Thoracic aorta (tissue), 2 donors: ENCODE data around the gene NLRC5. TPM values are rescaled to one million over a fixed set of nuclear protein-coding genes. Genes with fewer than 3 reads are reported as not detected.
A peak's percentile ranks its signal among the peaks of the same experiment; 100 is the strongest.

Experiments
- ATAC-seq: fragments of 150-250 bp; one replicate; pipeline ENCODE4 v1.8.0; 2017; ENCODE audit warnings: low read depth; ENCODE audit not compliant: insufficient number of reproducible peaks, low FRiP score
- DNase-seq: peaks from one replicate; pipeline ENCODE4 v3.0.0-alpha.2; 2020; ENCODE audit warnings: low spot score
- H3K27ac ChIP-seq, 2 donors: fragments of 200-600 bp; sonication (generic); 1 replicate in 1 of 2; 2 replicates in 1 of 2; pipeline ENCODE4 v1.5.1; 2016; ENCODE audit warnings: mild to moderate bottlenecking in 2 of 2, moderate library complexity in 2 of 2
- H3K27me3 ChIP-seq: fragments of 200-600 bp; sonication (generic); replicated peaks from 2 replicates; pipeline ENCODE4 v1.6.0; 2016; ENCODE audit warnings: mild to moderate bottlenecking; ENCODE audit not compliant: insufficient read depth
- H3K36me3 ChIP-seq: fragments of 200-600 bp; sonication (generic); one replicate; pipeline ENCODE4 v1.5.1; 2016
- H3K4me1 ChIP-seq, 2 donors: fragments of 200-600 bp; sonication (generic); 1 replicate in 1 of 2; 2 replicates in 1 of 2; pipeline versions ENCODE4 v1.5.1 to v1.6.0; 2016; ENCODE audit warnings: low read depth in 2 of 2, mild to moderate bottlenecking in 1 of 2; ENCODE audit not compliant: control insufficient read depth in 1 of 2
- H3K4me3 ChIP-seq: fragments of 200-600 bp; sonication (generic); 2 replicates; pipeline ENCODE4 v1.5.1; 2016; ENCODE audit warnings: mild to moderate bottlenecking
- H3K9me3 ChIP-seq: fragments of 200-600 bp; sonication (generic); 2 replicates; pipeline ENCODE4 v1.5.1; 2016
- total RNA-seq, 2 donors: library from RNA; depleted of rRNA; stranded (reverse); fragments of >200 nt; gene quantifications; one replicate each; pipeline versions ENCODE4 v1.1.0 to v1.2.3, GENCODE V29; 2016
- TF ChIP-seq, protein P1 (sequence below): fragments of 200-600 bp; sonication (generic); IDR thresholded peaks from one replicate; pipeline ENCODE4 v1.5.1; 2019; ENCODE audit warnings: antibody characterized with exemption

NLRC5 gene
- total RNA-seq, 2 donors from 2014 or later: 51.0 to 54.4 TPM

DNA sequence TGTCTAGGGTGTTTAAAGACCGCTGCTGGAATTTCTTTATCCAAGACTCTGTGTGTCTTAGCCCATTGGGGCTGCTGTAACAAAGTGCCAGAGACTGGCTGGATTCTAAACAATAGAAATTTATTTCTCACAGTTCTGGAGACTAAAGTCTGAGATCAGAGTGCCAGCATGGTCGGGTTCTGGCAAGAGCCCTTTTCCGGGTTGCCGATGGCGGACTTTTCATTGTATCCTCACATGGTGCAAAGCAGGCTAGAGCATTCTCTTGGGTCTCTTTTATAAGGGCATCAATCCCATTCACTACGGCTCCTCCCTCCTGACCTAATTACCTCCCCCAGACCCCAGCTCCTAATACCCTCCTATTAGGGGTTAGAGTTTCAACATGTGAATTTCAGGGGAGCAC lies 9.5 kb downstream of the NLRC5 start:
- Histone ChIP-seq H3K9me3 (no peaks in the 10 kb centered on the region), H3K4me1 (peaks cover 10 to 21% of the 10 kb centered on the region in 2 donors), H3K27me3 (no peaks in the 10 kb centered on the region), H3K27ac (peak overlapping the region in 1 of 2 donors; percentile 65), H3K4me3 (no peak overlapping the region), H3K36me3 (no peaks in the 10 kb centered on the region)
- DNase-seq (no peak), ATAC-seq (no peak)
- TF ChIP-seq, protein P1, sequence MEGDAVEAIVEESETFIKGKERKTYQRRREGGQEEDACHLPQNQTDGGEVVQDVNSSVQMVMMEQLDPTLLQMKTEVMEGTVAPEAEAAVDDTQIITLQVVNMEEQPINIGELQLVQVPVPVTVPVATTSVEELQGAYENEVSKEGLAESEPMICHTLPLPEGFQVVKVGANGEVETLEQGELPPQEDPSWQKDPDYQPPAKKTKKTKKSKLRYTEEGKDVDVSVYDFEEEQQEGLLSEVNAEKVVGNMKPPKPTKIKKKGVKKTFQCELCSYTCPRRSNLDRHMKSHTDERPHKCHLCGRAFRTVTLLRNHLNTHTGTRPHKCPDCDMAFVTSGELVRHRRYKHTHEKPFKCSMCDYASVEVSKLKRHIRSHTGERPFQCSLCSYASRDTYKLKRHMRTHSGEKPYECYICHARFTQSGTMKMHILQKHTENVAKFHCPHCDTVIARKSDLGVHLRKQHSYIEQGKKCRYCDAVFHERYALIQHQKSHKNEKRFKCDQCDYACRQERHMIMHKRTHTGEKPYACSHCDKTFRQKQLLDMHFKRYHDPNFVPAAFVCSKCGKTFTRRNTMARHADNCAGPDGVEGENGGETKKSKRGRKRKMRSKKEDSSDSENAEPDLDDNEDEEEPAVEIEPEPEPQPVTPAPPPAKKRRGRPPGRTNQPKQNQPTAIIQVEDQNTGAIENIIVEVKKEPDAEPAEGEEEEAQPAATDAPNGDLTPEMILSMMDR: no peak

DNA sequence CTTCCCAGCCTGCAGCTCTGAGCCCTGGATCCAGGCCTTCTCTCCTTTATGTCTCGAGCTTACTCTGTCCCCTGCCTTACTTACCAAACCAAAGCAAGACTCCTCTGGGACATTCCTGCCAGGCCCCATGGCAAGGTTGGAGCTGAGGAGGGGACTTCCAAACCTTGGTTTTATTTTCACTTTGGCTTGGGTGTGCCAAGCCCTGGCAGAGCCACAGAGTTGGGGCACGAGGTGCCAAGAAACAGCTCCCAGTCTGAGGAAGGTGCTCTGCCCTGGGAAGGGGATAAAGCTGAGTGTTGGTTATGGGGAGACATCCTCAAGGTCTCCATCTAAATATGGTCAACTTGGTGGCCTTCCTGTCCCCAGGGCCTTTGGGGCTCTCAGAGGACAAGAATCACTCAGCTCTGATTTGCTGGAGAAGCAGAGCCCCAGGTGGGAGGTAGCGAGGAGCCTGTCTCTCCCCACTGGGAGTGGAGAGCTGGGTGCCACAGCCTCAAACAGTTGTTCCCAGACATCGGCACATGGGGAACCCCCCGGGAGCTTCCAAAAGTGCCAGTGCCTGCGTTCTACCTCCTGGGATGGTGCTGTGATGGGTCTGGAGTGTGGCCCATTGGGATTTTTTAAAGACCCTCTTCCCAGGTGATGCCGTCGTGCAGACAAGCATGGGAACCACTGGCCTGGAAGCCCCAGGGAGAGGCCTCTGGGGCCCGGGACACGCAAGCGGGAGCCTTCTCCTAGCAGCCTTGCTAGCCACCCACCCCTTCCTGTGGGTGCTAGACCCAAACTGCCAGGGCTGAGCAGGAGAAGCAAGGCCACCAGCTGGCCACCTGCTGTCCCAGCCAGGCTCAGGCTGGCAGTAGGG lies 10.3 kb downstream of the NLRC5 start:
- peak overlapping the region in 1 of 2 donors; percentile 65 for H3K27ac ChIP-seq
- DNase-seq (no peak), ATAC-seq (no peak)
- no peaks in the 10 kb centered on the region for H3K27me3 ChIP-seq
- peaks cover 10 to 21% of the 10 kb centered on the region in 2 donors for H3K4me1 ChIP-seq
- H3K36me3 ChIP-seq: no peaks in the 10 kb centered on the region
- TF ChIP-seq, protein P1: no peak
- H3K4me3 ChIP-seq: no peak overlapping the region
- no peaks in the 10 kb centered on the region for H3K9me3 ChIP-seq

DNA sequence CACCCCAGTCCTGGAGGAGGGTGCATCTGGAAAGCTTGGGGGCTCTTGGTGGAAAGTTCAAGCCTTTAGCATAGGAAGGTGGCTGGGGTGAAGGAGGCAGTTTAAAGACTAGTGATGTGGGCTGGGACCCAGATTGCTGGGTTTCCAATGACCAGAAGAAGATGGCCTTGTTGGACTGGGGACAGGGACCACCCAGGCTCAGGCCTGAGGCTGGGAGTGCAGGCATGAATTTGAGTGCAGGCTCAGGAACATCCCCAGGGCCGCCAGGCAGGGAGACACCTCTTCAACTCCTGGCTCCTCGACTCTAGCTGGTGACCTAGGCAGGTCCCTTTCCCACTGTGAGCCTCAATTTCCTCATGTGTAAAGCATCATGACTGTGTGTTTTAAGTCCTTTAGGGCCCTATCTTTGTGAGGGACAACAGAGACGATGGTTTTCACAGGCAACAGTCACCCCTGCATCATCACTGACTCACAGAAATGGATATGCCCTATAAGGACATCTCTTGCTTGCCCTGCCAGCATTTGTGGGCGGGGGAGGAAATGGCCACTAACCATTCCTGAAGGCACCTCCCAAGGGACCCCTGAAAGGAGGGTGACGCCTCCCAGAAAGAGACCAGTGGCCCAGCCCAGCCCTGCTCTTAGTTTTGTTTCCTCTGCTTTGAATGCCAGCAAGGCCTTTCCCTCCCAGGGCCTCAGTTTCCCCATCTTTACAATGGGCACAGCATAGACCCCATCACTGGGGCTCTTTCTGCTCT lies 11.1 kb downstream of the NLRC5 start:
- Histone ChIP-seq H3K27ac (peak overlapping the region; percentile 50 to 65), H3K9me3 (no peaks in the 10 kb centered on the region), H3K4me3 (no peak overlapping the region), H3K27me3 (no peaks in the 10 kb centered on the region), H3K36me3 (no peaks in the 10 kb centered on the region), H3K4me1 (peaks cover 10 to 21% of the 10 kb centered on the region in 2 donors)
- ATAC-seq (peak; percentile 37), DNase-seq (peak; percentile 70)
- TF ChIP-seq, protein P1: no peak

DNA sequence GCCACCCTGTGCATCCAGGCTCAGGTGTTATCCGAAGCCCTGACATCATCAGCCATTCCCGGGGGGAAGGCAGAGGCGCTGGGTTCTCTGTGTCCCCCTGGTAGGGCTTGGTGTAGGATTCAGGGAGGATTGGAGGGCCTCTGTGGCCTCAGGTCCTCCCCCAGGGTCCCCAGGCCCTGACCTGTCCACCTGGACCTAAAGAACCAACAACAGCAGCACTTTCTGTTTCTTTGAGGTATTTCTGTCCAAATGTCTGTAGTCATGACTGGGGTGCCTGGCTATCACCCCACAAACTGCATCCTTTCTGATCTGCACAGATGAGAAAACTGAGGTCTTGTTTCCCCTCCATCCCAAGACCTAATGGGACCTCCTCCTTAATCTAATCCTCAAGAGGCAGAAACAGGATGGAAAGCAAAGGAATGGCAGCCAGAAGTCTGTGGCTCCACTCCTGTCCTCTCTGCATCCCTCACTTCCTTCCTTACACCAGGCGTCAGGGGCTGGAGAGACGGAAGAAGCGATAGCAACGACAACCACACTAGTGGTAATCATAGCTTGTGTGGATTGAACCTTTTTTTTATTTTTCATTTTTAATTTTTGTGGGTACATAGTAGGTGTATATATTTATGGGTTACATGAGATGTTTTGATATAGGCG lies 11.8 kb downstream of the NLRC5 start:
- DNase-seq (no peak), ATAC-seq (no peak)
- no peaks in the 10 kb centered on the region for H3K27me3 ChIP-seq
- H3K4me1 ChIP-seq: peaks cover 10 to 21% of the 10 kb centered on the region in 2 donors
- H3K4me3 ChIP-seq: no peak overlapping the region
- no peaks in the 10 kb centered on the region for H3K9me3 ChIP-seq
- no peaks in the 10 kb centered on the region for H3K36me3 ChIP-seq
- TF ChIP-seq, protein P1: no peak
- peak overlapping the region; percentile 50 to 65 for H3K27ac ChIP-seq
